SU-DHL-6 (cell line): ENCODE measurements around the gene COL23A1.

Source experiments
- EZH2phosphoT487 ChIP-seq: fragments of 200-600 bp; sonication (generic), shearing (Covaris generic); conservative IDR thresholded peaks from 2 replicates; pipeline ENCODE4 v1.6.1; 2018; ENCODE audit warnings: mild to moderate bottlenecking, antibody characterized with exemption, low read length, moderate library complexity, mixed read lengths
- TF ChIP-seq, protein P1 (sequence below): fragments of 200-600 bp; sonication (generic); IDR thresholded peaks from one replicate; pipeline ENCODE4 v1.5.1; 2017; ENCODE audit warnings: antibody characterized with exemption, mild to moderate bottlenecking, low read length, moderate library complexity; ENCODE audit not compliant: insufficient read depth, poor library complexity, severe bottlenecking

- no peak for TF ChIP-seq EZH2phosphoT487
- TF ChIP-seq, protein P1, sequence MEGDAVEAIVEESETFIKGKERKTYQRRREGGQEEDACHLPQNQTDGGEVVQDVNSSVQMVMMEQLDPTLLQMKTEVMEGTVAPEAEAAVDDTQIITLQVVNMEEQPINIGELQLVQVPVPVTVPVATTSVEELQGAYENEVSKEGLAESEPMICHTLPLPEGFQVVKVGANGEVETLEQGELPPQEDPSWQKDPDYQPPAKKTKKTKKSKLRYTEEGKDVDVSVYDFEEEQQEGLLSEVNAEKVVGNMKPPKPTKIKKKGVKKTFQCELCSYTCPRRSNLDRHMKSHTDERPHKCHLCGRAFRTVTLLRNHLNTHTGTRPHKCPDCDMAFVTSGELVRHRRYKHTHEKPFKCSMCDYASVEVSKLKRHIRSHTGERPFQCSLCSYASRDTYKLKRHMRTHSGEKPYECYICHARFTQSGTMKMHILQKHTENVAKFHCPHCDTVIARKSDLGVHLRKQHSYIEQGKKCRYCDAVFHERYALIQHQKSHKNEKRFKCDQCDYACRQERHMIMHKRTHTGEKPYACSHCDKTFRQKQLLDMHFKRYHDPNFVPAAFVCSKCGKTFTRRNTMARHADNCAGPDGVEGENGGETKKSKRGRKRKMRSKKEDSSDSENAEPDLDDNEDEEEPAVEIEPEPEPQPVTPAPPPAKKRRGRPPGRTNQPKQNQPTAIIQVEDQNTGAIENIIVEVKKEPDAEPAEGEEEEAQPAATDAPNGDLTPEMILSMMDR: no peak
Measured at GRCh38 chr5:178595750-178596149, 5.6 kb upstream of the COL23A1 start.
